Activated naive CD4-positive, alpha-beta T cell treated with Interleukin-2 at 50 U/mL for 16 hours (primary cell): ENCODE data around the gene KLC4.
"Not testable (repeated sequence)": the region's sequence is repeated elsewhere in the genome, so short reads cannot be mapped to it uniquely, and the experiment has no call there.

Experiments
- DNase-seq: peaks from one replicate; pipeline ENCODE4 v3.0.0-alpha.2; 2020

The KLC4 gene

DNA sequence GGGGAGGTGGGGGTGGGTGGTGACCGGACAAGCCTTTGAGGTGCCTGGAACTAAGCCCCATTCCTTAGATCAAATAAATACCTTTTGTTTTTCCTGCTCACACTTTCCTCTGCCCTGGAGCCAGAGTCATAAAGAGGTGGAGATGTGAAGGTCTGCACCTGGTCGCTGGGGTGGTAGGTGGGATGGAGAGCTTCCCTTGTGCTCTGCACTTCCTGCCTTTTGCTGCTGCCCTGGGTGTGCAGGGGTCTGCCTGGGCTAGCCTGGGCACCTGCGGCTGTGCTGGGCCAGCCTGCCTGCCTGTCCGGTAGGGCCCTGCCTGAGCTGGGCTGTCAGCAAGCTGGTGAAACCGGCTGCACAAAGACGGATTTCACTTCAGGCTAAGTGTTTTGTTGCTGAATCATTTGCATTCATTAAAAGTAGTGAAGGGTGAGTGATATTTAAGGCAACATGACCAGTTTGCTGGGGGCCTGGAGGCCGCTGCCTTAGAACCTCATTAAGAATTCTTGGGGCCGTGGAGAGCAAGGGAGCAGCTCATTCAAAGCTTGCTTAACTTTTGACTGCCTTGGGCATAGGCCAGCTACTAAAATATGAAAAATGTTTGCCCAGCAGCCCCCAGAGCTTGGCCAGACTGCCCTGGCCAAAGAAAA is 37.1 kb downstream of the KLC4 start:
- no peak for DNase-seq

DNA sequence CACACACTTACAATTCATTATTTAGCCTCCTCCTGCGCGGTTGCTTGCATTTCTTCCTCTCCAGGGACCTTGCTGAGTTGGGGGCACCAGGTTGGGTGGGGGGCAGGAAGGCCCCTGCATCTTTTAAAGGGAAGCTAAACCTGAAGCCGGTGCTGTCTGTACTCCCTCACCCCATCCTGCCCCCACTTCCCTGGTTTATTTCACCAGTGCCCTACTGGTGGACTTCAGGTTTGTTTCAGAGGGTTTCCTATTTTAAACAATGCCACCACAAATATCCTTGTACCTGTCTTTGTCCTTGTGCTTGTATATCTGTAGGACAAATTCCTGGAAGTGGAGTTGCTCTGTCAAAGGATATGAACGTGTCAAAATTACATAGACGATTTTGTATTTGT is 37.7 kb downstream of the KLC4 start:
- no peak for DNase-seq

DNA sequence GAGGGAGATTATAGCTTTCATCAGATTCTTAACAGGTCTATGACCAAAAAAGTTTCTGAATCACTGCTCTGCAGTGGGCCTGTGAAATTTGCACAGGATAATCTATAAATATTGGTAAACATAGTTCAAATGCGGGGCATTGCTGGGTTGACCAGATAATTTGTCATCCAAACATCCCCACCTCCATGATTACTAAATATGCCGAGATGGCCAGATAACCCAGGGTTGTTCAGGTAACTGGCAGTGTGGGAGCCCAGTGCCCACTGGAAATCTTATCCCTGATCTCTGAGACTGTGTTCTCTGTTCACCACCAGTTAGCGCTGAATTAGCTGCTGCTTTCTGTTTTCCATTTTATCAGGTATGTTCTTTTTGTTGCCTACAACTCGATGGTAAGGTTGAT is 38.1 kb downstream of the KLC4 start:
- DNase-seq, result no peak

DNA sequence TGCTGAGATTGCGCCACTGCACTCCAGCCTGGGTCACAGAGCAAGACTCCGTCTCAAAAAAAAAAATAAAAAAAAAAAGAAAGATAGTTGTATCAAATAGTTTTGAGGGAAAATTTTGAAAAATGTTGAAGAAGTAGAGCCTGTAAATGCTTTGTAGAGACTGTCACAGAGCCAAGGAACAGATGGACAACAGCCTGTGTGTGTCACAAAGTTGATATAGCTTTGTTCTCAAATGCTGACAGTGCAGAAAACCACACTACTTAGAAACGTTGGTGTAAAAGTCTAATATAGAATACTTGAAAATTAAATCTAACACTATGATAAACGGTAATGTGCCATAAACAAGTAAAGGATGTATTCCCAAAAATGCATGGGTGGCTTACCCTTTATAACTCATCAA is 42.1 kb downstream of the KLC4 start:
- DNase-seq, result no peak

DNA sequence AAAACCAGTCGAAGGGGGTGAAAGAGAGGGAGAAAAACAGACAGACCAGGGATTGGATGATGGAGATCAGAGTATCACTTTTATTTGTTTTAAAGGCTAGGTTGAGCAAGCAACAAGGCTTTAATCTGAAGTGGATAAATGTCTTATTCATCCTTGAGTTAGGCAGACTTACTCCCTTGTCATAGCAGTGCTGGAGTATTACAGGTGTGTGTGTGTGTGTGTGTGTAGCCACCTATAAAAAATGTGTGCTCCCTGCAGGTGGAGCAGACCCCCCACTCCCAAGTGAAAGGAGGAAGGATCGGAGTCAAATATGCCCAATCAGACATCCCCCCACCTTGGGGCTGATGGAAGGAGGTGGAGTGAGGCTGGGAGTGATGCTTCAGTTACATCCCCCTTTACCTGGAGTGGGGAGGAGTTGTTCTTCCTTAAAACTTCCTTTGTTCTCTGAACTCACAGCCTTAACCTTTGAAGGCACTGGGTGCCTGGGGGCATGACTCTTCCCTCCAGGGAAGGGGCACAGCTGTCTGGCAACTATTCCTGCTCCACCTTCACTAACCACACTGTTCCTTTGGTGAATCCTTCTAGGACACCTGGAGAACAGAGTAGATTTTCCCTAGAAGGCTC is 43.9 kb downstream of the KLC4 start:
- DNase-seq, result no peak

DNA sequence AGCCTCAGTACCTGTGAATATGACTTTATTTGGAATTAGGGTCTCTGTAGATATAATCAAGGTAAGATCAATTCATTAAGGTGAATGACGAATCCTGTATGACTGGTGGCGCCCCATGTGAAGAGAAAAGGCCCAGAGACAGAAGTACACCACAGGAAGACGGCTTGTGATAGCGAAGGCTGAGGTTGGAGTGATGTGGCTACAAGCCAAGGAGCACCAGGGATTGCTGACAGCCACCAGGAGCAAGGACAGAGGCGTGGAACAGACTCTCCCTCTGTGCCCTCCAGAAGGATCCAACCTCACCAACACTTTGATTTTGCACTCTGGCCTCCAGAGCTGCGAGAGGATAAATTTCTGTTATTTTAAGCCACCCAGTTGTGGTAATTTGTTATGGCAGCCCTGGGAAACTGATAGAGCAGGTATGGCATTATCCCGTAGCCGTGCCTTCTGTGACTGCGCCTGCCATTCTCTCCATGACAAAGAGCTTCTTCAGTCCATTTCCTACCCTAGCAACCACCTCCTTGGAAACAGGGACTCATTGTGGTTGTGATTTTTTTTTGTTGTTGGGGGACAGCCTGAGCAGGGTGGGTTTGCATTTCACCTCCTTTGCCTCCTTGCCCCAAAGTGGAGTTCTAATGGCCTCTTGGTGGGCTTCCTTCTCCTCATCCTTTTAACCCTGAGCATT is 46.2 kb downstream of the KLC4 start:
- no peak for DNase-seq

DNA sequence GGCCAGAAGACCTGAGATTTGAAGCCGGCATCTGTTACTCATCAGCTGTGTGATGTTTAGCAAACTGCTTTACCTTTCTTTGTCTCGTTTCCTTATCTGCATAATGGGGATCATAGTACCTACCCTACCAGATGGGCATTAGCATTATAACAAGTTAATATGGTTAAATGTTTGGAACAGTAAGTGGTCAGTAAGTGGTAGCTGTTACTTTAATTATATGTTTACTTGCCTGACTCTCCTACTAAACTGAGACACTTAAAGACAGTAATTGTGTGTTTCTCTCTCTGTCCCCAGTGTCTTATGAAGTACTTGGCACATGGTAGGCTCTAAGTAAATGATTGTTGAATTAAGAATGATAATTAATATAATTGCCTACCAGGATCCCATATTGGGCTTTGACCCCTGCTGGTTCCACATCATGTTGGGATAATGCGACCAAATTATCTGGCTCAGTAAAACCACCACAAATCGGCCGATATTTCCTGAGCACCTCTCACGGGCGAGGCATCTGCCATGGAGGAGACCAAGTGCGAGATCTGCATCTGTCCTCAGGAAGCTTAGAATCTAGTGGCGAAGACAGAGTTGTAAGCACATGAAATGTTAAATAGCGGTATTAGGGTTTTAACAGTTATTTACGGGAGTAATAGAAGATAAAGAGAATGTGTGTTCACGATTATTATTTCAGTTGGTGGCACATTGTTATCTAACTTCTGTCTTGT is 48.1 kb downstream of the KLC4 start:
- no peak for DNase-seq

DNA sequence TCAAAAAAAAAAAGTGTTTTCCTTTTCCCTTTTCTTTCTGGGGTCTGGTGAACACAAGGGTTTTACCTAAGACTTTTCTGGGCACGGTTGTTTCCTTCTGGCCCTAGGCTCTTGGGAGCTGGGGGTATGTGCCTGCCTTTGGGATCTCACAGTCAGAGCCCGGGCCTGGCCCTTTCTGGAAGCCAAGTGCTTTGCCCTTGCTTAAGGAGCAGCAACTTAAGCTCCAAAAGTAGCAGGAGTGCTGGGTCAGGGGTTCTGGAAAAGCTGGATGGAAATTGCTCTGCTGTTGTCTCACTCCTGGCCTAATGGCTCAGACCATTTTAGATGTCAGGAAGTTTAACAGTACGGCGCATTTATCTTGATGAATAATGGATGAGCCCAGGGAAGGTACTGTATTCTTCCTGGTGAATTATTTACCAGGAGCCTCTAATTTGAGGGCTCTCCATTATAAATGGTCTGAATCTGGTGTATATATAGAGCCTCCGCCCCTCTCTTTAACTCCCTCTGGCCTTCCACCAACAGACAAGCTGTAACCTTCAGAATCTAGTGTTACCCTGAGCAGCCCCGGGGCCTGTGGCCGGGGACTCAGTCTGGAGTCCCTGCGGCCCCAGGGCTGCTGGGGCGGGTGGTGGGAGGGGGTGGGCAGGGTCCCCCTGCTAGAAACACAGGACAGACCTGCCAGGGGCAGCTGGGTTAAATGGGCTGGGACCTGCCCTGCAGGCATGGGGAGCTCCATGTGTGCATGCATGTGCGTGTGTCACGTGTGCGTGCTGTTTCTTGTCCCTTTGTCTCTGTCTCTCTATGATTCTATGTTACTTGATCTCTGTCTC is 54.2 kb downstream of the KLC4 start:
- no peak for DNase-seq

DNA sequence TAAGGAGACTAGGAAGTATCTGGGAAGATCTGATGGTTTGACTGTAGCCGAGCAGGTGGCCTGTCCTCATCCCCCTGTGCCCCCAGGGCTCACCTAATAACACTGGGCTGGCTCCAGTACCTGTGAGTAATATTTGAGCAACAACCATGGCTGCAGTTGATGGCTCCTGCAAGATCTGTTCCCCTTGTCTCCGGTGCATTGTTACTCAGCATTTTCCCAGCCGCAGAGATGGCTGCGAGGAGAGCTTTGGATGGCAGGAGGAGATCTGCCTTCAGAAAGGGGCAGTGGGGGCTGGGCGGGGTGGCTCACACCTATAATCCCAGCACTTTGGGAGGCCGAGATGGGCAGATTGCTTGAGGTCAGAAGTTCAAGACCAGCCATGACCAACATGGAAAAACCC is 55.9 kb downstream of the KLC4 start:
- DNase-seq, result no peak

DNA sequence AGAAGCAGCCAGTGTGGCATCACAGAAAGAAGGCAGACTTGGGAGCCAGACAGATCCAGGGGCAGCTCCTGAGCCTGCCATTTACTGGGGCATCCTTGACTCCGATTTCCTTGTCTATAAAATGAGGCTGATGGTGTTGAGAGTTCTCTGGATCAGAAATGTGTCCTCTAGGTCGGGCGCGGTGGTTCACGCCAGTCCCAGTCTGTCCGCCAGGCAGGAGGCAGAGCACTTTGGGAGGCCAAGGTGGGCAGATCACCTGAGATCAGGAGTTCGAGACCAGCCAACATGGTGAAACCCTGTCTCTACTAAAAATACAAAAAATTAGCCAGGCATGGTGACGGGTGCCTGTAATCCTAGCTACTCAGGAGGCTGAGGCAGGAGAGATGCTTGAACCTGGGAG is 58.0 kb downstream of the KLC4 start:
- not testable (repeated sequence) for DNase-seq

DNA sequence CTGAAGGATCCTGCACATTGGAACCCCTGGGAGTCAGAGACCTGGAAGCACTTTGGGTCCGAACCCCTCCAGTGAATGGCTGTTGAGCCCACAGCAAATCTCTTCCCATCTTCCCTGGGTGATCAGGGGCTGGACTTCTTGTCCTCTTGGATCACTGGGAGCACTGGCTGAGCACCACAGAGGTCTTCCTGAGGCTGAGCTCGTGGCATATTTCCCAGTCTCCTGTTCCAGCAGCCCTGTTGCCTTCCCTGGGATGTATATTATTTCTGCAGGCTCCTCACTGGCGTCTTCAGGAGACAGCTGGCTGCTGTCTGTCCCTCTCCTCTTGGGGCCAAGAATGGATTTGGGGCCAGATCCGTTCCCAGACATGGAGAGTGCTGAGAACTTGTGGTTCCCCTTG is 60.1 kb downstream of the KLC4 start:
- no peak for DNase-seq

DNA sequence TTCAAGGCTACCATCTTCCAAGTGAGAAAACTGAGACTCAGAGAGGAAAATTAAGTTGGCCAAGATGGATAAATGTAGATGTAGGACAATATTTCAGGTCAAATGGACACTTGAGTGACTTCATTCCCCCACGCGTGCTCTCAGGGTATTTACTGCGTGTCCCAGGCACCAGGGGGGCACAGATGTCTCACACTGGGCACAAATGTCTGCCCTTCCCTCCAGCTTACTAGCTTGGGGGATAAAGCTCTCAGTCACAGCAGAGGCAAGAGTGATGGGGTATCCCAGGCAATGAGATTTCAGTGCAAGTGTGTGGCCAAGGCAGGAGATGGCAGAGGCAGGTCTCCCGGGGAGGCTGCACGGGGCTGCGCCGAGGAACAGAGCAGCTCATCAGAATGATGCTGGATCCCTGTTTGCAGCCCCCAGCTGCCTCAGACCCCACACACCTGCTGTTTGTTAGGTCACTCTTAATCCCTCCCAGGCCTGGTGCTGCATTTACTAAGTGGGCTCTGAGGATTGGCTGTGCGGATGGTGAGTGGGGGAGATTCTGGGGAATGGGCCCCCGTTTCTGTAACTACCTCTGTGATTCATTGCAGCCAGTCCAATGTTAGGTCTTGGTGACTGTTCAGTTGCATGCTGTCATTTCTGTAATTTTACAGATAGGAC is 60.8 kb downstream of the KLC4 start:
- no peak for DNase-seq

DNA sequence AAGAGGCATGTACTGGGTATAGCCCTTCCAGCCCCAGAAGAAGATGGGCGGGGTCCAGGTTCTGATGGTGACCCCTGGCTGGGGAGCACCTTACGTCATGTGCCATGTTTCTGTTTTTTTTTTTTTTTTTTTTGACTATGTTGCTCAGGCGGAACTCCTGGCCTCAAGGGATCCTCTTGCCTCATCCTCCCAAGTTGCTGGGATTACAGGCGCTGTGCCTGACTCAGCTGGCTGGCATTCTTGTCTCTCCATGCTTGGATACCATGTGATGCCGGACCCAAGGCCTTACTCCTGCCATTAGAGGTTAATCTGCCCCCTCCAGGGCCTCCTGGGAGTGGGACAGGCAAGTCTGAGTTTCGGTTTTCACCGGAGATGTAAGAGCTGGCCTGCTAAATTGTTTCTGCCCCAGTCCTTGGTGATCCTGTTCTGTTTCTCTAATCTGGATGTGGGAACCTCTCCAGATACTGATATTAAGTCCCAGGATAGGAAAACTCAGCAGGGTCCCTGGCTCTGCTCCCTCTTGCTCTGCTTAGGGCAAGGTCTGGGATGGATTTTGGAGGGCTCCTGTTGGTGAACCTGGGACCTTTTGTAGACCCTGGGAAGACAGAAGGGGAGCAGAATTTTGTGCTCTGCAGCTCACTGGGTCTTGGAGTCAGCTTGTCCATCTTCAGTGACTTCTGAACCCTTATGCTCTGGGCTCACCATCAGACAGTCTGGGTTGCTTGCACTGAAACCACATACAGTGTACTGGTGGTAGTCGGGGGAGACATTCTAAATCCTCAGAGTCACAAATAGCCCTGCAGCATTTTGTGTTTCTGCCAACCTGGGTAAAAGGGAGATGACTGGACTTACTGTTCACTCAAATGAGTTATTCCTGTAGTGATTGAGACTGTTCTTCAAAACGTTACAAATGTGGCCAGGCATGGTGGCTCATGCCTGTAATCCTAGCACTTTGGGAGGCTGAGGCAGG is 61.8 kb downstream of the KLC4 start:
- DNase-seq, result no peak

DNA sequence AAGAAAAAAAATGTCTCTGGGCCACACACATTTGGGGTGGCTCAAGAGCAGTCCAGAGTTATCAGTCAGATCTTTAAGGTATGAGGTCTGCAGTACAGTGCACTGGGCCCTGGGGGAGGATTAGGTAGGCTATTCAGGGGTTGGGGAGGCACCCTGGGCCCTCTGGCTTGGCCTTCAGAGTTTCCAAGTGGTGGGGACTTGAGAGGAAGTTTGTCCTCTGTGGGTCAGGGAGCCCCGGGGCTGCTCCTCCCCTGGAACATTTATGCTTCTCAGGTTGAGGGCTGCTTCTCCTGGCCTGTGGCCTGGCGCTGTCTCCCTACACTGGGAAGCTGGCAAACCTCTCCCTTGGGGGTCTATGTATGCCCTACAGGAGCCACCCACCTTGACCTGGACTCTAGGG is 62.7 kb downstream of the KLC4 start:
- no peak for DNase-seq

DNA sequence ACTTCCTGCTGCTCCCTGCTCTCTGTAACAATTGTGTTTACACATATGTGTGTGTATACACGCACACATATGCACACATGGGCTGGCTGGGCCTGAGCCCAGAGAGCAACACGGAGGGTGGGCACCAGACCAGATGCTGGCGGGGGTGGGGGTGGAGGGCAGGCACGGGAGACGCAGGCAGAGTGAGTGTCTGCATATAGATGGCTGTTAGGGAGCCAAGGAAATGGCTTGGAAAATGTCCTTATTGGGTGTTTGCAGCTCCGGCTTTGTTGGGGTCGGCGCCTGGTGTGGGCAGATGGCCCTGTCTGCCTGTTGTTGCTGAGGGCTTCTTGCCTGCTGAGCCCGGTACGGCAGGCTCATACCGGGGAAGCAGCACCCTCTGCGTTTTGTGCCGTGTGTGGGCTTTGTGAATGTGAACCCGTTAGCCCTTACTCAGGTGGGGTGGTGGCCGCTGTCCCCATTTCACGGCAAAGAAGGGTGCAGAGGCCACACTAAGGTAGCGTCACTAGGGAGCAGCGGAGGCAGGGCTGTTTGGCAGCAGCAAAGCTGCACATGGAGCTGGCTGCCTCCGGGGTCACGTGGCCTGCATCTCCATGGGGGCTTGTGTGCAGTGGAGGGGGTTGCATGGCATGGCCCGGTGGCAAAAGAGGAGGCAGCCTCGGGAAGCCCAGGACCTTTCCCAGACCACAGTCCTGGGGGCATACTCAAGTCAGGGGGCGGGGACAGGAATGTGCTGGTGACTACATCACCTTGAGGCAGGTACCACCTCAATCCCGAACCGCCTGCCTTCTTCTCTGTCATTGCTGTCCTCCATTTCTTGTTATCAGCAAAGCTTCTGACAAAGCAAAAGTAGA is 64.3 kb downstream of the KLC4 start:
- no peak for DNase-seq

DNA sequence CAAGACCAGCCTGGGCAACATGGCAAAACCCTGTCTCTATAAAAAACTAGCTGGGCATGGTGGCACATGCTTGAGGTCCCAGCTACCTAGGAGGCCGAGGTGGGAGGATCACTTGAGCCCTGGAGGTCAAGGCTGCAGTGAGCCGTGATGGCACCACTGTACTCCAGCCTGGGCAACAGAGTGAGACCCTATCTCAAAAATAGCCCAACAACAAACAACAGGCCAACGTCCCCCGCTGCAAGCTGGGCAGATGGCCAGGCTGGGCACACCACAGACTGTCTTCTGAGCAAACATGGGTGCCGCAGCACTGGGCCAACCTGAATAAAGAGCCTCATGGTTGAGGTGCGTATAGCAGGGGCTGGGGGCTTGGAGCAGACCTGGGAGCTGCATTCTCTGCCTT is 65.0 kb downstream of the KLC4 start:
- DNase-seq, result no peak
